Testis (tissue), 2 donors: ENCODE measurements around the gene KLLN.

ENCODE experiments used
- CTCF ChIP-seq, 3 experiments: fragments of 450-650 bp in 2 of 3; fragments of 200-600 bp in 1 of 3; sonication (generic) in 1 of 3; IDR thresholded peaks; one replicate each; pipeline ENCODE4 v1.5.1; 2016 to 2019; ENCODE audit warnings: antibody characterized with exemption in 3 of 3, mild to moderate bottlenecking in 2 of 3, moderate library complexity in 1 of 3
- POLR2A ChIP-seq: fragments of 450-650 bp; IDR thresholded peaks from one replicate; pipeline ENCODE4 v1.6.1; 2017; ENCODE audit warnings: antibody characterized with exemption, mild to moderate bottlenecking, moderate library complexity

DNA sequence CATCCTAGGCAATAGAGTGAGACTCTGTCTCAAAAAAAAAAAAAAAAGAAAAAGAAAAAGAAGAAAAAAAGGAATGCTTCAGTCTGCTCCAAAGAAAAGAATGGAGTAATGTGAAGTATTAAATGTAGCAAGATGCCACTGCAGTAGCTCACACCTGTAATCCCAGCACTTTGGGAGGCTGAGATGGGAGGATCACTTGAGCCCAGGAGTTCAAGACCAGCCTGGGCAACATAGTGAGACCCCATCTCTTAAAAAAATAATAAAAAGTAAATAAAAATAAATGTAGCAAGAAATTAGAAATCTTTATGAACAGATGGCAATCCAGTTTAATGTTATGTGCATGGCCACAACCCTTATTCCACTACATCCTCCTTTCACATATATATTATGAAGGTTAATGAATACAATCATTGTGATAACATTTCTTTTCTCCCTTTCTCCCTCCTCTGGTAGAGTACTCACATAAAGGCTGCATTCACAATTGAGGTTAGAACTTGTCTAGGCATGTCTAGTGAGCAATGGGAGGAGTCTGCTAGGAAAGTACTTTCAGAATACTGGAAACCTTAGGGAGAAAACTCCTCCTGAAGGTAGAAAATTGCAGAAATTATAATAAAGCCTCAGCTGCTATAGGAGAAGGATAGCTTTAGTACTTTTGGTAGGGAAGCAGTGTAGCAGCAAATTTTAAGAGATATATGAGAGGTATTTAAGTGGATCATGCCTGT is 20.4 kb downstream of the KLLN start:
- TF ChIP-seq CTCF (IDR thresholded peaks at IDR 0.05): no peak
- TF ChIP-seq POLR2A: no peak
